ENCODE results near the gene MCF2L. TPM values are rescaled to one million over a fixed set of nuclear protein-coding genes. Genes with fewer than 3 reads are reported as not detected.

Gene MCF2L
- polyA plus RNA-seq, 3 donors: 18.0 to 77.6 (median 53.4) TPM

DNA sequence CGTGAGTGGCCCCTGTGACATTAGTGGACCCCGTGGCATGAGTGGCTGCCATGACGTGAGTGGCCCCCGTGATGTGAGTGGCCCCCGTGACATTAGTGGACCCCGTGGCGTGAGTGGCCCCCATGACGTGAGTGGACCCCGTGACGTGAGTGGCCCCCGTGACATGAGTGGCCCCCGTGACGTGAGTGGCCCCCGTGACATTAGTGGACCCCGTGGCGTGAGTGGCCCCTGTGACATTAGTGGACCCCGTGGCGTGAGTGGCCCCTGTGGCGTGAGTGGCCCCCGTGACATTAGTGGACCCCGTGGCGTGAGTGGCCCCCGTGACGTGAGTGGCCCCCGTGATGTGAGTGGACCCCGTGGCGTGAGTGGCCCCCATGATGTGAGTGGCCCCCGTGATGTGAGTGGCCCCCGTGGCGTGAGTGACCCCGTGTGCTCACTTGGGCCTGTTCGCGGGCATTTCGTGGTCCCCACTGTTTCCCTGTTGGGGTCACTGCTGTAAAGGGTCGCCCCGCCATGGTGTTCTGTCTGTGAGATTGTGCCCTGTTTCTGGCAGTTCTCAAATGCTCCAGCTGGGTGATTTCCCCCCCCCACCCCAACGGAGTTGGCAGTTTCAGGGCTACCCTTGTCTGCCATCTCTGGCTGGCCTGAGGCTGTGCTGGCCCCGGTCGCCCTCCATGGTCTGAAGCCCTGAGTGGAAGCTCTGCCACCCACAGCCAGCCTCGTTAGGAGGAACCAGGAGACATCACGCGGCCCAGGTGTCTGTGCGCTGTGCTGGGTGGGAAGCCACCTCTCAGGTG lies 64.2 kb downstream of the MCF2L start:
- H3K27ac ChIP-seq (ENCODE audit: low read depth, low read length): no peak overlapping the region
- WGBS, 3 donors: 92 to 96% (median 95%) methylated on average over 41 to 43 of the region's 43 CpGs

- 64 to 72% (median 66%) methylated on average over 35 of the region's 35 CpGs for WGBS, 3 donors
- no peak overlapping the region for H3K27ac ChIP-seq (ENCODE audit: low read depth, low read length)
Observed at GRCh38 chr13:113034451-113035212, 65.6 kb downstream of the MCF2L start.

- H3K27ac ChIP-seq (ENCODE audit: low read depth, low read length): no peak overlapping the region
- WGBS, 3 donors: 52 to 68% (median 54%) methylated on average over 20 of the region's 20 CpGs
Observed at GRCh38 chr13:113035213-113035800, 66.3 kb downstream of the MCF2L start.

GRCh38 chr13:113036401-113036800 lies 67.4 kb downstream of the MCF2L start:
- no peak overlapping the region for H3K27ac ChIP-seq (ENCODE audit: low read depth, low read length)
- WGBS, 3 donors: 95 to 96% (median 96%) methylated on average over 13 to 14 of the region's 14 CpGs

DNA sequence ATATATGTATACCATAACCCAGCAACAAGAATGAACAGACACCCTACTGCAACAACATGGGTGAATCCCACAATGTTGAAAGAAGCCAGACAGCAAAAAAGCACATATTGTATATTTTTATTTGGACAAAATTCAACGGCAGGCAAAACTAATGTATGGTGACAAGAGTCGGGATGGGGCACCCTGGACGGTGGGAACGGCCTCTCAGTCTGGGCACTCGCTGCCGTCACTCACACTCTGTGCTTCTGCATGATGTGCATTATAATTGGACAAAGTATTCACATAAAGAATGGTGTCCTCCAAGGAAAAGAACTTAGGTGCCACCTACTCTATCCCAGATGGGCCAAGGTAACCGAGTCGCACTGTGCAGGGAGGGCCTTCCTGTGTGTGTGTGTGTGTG lies 71.0 kb downstream of the MCF2L start:
- no peak overlapping the region for H3K27ac ChIP-seq (ENCODE audit: low read depth, low read length)
- 78 to 89% (median 84%) methylated on average over 8 of the region's 8 CpGs for WGBS, 3 donors

DNA sequence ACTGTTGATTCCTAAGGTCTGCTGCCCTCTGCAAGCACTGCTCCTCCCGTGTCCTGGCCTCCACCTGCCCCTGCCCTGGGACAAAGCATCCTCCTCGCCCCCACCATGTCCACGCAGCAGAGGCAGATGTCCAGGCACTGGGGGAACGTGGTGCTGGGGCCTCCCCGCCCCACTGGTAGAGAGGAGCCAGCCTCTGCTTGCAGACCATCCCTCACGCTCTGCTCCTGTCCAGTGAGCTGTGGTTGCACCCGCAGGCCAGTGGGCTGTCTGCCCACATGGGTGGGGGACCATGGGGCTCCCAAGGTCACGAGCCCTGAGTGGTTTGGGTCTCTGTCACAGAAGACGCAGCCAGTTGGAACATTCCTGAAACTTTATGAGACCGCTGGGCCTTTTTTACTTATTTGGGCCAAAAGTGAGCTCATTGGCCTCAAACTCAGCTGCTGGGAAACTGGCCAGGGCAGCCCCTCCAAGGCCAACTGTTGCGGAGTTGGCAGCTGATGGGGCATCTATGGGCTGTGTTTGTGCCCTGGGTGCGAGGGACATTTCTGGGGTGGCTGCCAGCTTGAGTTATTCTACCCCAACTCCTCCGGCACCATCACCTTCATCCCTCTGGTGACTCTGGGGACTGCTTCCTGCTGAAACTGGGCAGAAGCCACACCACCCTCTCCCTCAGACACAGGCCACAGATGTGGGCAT lies 71.7 kb downstream of the MCF2L start:
- WGBS, 3 donors: 62 to 80% (median 71%) methylated on average over 13 of the region's 13 CpGs
- H3K27ac ChIP-seq (ENCODE audit: low read depth, low read length): no peak overlapping the region

- WGBS, 3 donors: 58 to 85% (median 76%) methylated on average over 11 of the region's 11 CpGs
- H3K27ac ChIP-seq (ENCODE audit: low read depth, low read length): no peak overlapping the region
Observed at GRCh38 chr13:113041293-113041690, 72.3 kb downstream of the MCF2L start.

- no peak overlapping the region for H3K27ac ChIP-seq (ENCODE audit: low read depth, low read length)
- WGBS, 3 donors: 81 to 87% (median 82%) methylated on average over 15 of the region's 15 CpGs
Observed at GRCh38 chr13:113041896-113042295, 72.9 kb downstream of the MCF2L start.

DNA sequence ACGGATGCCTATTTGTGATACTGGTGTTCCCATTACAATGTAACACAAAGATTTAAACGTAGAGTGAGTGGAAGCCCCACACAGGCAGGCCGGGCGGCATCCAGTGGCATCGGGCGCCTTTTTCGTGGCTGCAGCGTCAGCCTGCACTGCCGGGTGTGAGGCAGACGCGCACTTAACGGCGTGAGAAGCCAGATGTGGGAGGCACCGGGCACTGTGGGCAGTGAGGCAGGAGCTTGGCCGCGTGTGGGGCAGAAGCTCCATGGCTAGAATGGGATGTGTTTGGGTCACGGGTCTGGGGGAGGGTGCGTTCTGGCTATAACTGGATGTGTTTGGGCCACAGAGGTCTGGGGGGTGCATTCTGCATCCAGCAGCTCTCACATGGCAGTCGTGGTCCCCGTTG lies 73.4 kb downstream of the MCF2L start:
- no peak overlapping the region for H3K27ac ChIP-seq (ENCODE audit: low read depth, low read length)
- WGBS, 3 donors: 94 to 97% (median 95%) methylated on average over 20 of the region's 20 CpGs

DNA sequence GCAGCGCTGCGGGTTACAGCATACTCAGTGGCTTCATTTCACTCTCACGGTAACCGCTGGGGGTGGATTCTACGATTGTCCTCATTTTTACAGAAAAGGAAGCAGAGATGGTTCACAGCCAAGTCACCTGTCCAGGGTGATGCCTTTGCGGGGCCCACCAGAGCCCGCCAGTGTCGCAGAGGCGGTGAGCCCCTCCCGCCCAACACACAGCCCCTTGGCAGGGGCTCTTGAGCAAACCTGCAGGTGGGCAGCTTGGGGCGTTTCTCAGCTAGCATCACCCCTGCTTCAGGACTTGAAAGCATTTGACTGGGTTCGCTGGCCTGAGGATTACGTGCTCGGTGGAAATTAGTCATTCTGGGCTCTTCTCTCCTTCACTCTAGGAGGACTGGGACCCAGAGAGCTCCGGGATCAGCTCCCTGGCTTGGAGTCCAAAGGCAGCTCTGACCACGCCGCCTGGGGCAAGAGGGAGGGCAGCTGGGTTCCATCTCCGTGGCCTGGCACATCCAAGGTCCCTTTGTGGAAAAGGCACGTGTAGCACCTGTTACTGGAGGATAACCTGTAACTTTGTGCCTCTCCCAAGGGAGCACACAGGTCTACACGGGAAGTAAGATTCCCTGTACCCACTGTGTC lies 74.1 kb downstream of the MCF2L start:
- no peak overlapping the region for H3K27ac ChIP-seq (ENCODE audit: low read depth, low read length)
- 79 to 89% (median 83%) methylated on average over 20 of the region's 20 CpGs for WGBS, 3 donors

DNA sequence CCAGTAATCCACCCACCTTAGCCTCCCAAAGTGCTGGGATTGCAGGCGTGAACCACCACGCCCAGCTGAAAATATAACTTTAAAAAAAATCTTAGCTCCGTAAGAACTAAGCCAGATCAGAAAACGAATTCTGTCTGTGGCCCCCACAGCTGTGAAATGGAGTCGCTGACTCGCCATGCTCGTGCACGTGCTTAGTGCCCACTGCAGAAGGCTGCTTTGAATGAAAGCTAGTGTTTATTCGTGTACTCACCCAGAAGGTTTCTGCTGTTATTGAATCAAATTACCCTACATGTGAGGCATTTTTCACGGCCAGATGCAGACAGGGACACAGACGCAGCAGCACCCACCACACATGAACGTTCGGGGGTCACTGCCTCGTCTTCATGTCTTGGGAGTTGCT lies 74.9 kb downstream of the MCF2L start:
- H3K27ac ChIP-seq (ENCODE audit: low read depth, low read length): no peak overlapping the region
- WGBS, 3 donors: 82 to 87% (median 85%) methylated on average over 14 of the region's 14 CpGs

- WGBS, 3 donors: 79 to 91% (median 82%) methylated on average over 27 of the region's 27 CpGs
- H3K27ac ChIP-seq (ENCODE audit: low read depth, low read length): no peak overlapping the region
Observed at GRCh38 chr13:113044391-113045114, 75.5 kb downstream of the MCF2L start.

GRCh38 chr13:113045251-113046127 lies 76.5 kb downstream of the MCF2L start:
- 71 to 85% (median 71%) methylated on average over 32 of the region's 32 CpGs for WGBS, 3 donors
- H3K27ac ChIP-seq (ENCODE audit: low read depth, low read length): no peak overlapping the region

- 93 to 94% (median 93%) methylated on average over 30 of the region's 30 CpGs for WGBS, 3 donors
- H3K27ac ChIP-seq (ENCODE audit: low read depth, low read length): no peak overlapping the region
Observed at GRCh38 chr13:113046128-113046882, 77.3 kb downstream of the MCF2L start.

DNA sequence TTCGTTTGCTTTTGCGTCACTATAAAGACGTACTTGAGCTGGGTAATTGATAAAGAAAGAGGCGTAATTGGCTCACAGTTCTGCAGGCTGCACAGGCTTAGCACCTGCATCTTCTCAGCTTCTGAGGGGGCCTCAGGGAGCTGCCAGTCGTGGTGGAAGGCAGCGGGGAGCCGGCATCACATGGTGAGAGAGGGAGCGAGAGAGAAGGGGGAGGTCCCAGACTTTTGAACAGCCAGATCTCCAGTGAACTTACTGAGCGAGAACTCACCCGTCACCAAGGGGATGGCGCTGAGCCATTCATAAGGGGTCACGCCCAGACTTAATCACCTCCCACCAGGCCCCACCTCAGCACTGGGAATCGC lies 77.8 kb downstream of the MCF2L start:
- WGBS, 3 donors: 85 to 94% (median 88%) methylated on average over 13 of the region's 13 CpGs
- no peak overlapping the region for H3K27ac ChIP-seq (ENCODE audit: low read depth, low read length)

GRCh38 chr13:113047587-113047986 lies 78.6 kb downstream of the MCF2L start:
- H3K27ac ChIP-seq (ENCODE audit: low read depth, low read length): no peak overlapping the region
- 94 to 96% (median 96%) methylated on average over 31 of the region's 31 CpGs for WGBS, 3 donors
